ACHN (cell line): ENCODE data around the gene ST13.
"Not testable (repeated sequence)": the region's sequence is repeated elsewhere in the genome, so short reads cannot be mapped to it uniquely, and the experiment has no call there.

Experiments used
- DNase-seq: peaks from one replicate; pipeline ENCODE4 v3.0.0-alpha.2; 2015
- in situ Hi-C: cut with HindIII; loops from 2 replicates; pipeline ENCODE4 v1.10.0; 2017; ENCODE audit warnings: low sequenced_read_pairs, low pct_ligation_motif_present, low pct_unique_long_range_greater_than_20kb

Gene ST13

GRCh38 chr22:40856513-40857308 lies at the start of gene ST13, which contains the start of gene XPNPEP3:
ST13 (minus strand) TSS chr22:40856639; CDS start chr22:40856540, 99 bp downstream.
XPNPEP3 (plus strand) TSS chr22:40857148; CDS start chr22:40857182, 34 bp downstream.
- in situ Hi-C loops, result no loop called here

DNA sequence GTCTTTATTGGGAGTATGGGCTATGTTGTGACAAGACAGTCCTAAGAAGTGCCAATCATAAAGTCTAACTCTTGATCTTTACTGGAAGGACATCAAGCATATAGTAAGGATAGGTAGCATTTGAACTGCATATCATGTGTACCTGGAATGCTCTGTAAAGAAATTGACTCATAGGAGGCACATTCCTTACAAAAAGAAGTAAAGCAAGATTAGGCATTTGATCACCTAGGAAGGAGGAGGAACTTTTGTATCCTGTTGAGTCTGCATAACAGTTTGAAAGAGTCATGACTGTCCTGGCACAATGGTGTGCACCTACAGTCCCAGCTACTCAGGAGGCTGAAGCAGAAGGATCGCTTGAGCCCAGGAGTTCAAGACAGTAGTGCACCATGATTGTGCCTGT lies 47.7 kb upstream of the ST13 start:
- in situ Hi-C loops, result no loop called here
- no peak for DNase-seq

More at GRCh38 chr22:40856513-40857308, at the start of gene ST13, which contains the start of gene XPNPEP3:
- peak; percentile 92 for DNase-seq

GRCh38 chr22:40898850-40899357 lies 42.5 kb upstream of the ST13 start:
- in situ Hi-C loops, result no loop called here
- DNase-seq, result peak; percentile 70

DNA sequence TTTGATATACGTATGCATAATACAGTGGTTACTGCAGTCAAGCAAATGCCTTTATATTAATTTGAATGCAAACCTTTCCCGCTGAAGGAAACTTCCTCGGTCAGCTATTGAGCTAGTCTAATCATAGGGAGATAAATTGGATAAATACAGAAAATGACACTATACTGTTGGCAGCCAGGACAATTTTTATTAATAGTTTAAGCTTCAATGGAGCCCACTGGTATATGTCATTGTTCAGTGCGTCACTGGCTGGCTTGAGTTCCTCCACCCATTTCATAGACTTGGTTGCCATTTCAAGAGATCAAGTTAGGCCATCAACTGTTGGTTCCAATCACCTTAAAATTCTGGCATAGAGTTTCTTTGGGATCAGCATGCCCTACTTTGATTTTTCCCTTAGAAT lies 38.0 kb upstream of the ST13 start:
- DNase-seq, result no peak
- in situ Hi-C loops, result no loop called here

GRCh38 chr22:40890881-40891280 lies 34.4 kb upstream of the ST13 start:
- in situ Hi-C loops, result no loop called here

GRCh38 chr22:40889116-40889515 lies 32.7 kb upstream of the ST13 start:
- in situ Hi-C loops, result no loop called here

More at GRCh38 chr22:40890881-40891280, 34.4 kb upstream of the ST13 start:
- no peak for DNase-seq

GRCh38 chr22:40878922-40879321 lies 22.5 kb upstream of the ST13 start:
- no peak for DNase-seq
- in situ Hi-C loops, result no loop called here

More at GRCh38 chr22:40889116-40889515, 32.7 kb upstream of the ST13 start:
- no peak for DNase-seq

- in situ Hi-C loops, result no loop called here
- DNase-seq, result no peak
These were observed 21.0 kb upstream of the ST13 start for GRCh38 chr22:40877488-40877887.

DNA sequence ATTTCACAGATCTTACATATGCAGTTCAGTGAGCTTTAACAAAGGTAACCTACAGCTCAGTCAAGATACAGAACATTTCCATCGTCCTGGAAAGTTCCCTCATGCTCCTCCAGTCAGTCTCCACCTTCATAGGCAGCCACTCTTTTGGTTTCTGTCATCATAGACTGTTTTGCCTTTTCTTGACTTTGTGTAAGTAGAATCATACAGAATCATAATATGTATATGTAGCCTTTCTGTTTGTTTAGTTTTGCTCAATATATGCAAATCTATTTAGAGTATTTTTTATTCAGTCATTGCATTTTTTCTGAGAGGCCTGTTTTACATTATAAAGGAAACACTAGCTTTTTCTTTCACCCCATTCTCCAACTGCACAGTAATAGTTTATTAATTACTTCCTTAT lies 20.5 kb upstream of the ST13 start:
- DNase-seq, result no peak
- in situ Hi-C loops, result no loop called here

GRCh38 chr22:40875111-40875510 lies 18.7 kb upstream of the ST13 start:
- DNase-seq, result no peak
- in situ Hi-C loops, result no loop called here

GRCh38 chr22:40874016-40874415 lies 17.6 kb upstream of the ST13 start:
- in situ Hi-C loops, result no loop called here
- DNase-seq, result no peak

- DNase-seq, in situ Hi-C loops: not testable (repeated sequence)
These were observed 11.9 kb upstream of the ST13 start for GRCh38 chr22:40868379-40868778.

- no peak for DNase-seq
- in situ Hi-C loops, result no loop called here
These were observed 10.7 kb upstream of the ST13 start for GRCh38 chr22:40867109-40867508.

- no peak for DNase-seq
- in situ Hi-C loops, result no loop called here
These were observed 6.1 kb upstream of the ST13 start for GRCh38 chr22:40862537-40862936.

DNA sequence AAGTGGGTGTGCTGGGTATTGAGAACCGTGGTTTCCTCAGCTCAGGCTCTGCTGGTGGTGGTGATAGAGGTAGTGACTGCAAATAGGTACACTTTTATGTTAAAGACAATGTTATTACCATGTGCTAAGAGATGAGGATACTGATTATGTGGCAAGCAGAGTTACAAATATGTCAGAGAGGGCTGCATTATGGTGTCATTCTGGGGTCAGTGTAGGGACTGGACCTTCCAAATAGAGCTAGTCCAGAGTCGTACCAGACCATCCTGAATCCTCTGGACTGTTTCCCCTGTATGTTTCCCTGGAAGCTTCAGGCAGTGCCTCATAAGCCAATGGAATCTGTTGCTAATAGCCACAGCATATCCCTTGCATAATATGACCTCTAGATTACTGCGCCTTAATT lies 5.6 kb upstream of the ST13 start, which contains the start of gene DNAJB7:
Gene DNAJB7, minus strand, starts transcription at position 101 of the 400 bp plus-strand sequence. CDS start 119 bp downstream, outside the sequence.
- DNase-seq, result no peak
- in situ Hi-C loops, result no loop called here

GRCh38 chr22:40857309-40857855 lies 943 bp upstream of the ST13 start:
- in situ Hi-C loops, result no loop called here
- DNase-seq, result peak; percentile 14

DNA sequence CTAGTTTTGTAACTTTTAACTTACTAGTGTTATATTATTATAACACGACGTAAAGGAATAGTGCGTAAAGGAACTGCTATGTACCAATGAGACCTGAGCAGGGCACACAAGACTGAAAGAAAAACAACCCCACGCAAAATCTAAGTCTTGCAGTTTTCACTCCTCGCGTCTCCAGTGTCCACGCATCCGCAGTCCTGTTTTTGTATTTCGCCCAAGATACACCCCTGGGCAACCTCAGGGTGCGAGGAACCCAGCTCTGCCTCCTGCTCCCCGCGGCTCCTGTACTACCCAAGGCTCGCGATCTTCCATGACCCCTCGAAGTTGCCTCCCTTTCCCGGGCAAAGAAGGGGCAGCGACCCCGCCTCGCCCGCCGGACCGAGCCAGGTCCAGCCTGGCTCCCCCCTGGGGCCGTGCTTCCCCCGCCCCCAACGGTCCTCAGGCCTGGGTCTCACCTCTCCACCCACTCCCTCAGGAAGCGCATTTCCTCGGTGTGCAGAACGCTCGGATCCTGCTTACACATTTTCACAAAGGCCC lies 393 bp downstream of the ST13 start:
- in situ Hi-C loops, result no loop called here
- peak; percentile 34 for DNase-seq

DNA sequence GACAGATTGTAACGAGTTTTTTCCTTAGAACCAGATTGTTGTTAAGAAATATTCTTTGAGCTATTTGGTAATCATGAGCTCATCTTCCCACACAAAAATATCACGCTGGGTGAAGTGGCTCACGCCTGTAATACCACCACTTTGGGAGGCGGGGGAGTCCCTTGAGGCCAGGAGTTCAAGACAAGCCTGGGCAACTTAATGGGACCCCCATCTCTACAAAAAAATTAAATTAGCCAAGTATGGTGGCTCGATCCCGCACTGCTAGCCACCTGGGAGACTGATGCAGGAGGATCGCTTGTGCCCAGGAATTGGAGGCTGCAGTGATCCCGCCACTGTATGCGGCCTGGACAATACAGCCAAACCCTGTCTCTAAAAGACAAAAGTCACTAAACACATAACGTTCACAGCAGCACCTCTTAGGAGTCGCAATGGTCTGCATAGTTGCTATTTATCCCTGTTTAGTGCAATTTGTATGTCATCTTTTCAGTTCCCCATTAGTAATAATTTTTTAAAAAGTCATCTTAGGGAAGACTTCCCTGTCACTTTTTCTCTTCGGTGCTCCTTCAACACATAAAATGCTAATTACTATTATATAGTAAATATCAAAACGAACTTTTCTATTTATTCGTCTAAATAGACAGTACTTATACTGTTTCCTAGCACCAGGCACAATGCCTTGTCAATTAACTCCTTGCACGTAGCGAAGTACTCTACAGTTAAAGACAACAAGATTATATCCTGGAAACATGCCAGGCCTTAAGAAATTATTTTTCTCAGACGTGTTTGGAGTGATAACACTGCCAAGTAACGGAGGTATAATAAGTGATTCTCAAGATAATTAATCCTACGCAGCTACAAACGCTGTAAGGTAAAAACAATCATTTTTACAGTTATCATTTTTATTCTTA lies 1.1 kb downstream of the ST13 start:
- DNase-seq, result peak; percentile 14
- in situ Hi-C loops, result no loop called here
